TTC549 (cell line): ENCODE measurements around the gene PGBD2.
"Not testable (repeated sequence)": the region's sequence is repeated elsewhere in the genome, so short reads cannot be mapped to it uniquely, and the experiment has no call there.

Experiments
- FAIRE-seq: peaks from 2 replicates; lab custom pipeline; 2012; peaks lifted over from hg19 to GRCh38; lab: Jason Lieb, UNC

The PGBD2 gene

DNA sequence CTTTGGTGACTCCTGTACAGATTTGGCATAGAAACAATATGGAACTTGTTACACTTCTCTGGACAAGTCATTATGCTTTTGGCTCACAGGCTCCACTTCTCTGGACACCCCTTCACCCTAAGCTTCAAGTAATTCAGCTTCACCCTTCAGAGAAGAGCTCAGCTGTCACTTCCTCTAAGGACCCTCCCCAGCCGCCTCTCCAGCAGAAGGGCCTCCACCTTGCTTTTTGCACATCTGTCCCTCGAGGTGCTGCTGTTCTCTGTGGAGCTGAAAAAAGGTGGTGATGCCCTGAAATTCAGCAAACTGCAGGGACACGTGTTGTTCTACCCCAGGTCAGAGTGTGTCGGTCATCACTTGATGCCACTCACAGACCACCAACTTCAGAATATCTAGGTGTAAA, 19.8 kb downstream of the PGBD2 start:
- not testable (repeated sequence) for FAIRE-seq

DNA sequence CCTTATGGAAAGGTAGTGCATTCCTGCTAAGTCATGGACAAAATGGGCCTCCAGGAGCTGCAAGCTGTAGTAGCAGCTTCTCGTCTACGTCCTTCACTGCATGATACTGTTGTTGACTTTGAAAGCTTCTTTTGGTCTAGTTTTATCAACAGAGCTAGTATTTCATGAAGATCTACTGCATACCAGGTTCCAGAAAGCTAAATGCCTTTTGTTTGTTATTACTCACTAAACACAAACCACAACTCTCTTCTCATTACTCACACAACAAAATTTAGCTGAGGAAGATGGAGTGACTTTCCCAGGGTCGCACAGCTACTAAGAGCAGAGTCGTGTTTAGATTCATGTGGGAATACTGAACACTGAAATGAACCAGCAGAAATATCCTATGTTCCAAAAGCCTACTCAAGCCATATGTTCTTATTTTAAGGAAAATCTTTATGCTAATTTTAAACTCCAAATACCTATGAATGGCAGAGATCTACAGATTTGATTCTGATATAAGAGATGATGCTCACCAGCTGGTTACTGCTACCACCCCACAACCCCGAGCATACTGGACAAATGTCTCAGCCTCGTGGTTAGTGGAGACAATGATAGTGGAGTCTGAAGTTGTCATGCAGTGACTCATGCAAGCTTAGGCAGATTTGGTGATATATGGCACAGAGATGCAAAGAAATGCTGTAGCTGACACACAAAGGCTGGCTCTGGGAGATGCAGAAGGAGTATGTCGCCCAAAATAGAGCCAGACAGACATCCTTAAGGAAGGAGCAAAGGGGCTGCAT, 20.6 kb downstream of the PGBD2 start:
- no peak for FAIRE-seq

DNA sequence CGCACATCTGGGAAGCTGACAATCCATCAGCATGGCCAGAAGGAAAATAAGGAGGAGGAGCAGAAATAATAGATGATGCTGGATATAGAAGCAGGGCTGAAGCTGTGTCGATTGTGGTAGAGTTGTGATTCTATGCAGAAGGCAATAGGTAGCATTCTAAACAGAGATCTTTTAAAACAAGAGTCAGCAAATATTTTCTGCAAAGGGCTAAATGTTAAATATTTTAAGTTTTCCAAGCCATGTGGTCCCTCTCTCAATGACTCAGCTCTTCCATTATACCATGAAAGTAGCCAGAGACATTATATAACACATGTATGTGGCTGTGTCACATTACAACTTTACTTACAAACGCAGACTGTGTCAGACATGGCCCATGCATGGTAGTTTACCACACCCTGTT, 21.2 kb downstream of the PGBD2 start:
- FAIRE-seq = not testable (repeated sequence)

DNA sequence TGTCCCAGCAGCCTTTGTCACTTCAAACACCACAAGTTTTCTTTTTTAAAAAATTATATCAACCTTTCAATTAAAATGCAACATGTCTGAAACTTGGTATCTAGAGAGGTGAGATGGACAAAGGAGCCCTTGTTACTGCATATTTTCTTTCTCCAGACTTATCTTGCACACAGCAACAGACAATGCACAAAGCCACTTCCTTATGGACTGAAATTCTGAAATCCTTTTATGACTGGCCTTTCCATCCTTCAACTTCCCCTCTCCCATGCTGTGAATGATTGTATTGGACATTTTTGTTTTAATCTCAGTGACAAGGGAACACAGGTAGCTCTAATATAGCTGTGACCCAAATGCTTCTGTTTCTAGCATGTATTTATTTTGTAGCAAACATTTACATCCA, 22.1 kb downstream of the PGBD2 start:
- FAIRE-seq = not testable (repeated sequence)

DNA sequence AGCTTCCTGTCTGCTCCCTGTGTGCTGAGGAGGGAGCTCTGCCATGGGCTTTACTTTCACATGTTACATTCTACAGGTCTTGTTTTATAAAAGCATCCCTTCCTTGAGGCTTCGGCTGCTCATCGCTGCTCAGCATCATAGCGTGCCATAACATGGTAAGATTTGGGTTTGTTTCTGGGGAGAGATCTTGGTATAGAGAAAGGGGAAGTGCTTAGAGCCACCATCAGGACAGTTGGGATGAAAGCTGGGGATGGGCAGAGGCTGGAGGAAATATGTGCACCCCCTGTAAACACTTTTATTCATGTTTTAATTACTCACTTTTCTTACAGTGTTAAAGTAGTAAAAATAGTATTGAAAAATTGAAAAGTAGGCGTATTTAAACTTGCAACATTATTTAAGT, 24.0 kb downstream of the PGBD2 start:
- not testable (repeated sequence) for FAIRE-seq

DNA sequence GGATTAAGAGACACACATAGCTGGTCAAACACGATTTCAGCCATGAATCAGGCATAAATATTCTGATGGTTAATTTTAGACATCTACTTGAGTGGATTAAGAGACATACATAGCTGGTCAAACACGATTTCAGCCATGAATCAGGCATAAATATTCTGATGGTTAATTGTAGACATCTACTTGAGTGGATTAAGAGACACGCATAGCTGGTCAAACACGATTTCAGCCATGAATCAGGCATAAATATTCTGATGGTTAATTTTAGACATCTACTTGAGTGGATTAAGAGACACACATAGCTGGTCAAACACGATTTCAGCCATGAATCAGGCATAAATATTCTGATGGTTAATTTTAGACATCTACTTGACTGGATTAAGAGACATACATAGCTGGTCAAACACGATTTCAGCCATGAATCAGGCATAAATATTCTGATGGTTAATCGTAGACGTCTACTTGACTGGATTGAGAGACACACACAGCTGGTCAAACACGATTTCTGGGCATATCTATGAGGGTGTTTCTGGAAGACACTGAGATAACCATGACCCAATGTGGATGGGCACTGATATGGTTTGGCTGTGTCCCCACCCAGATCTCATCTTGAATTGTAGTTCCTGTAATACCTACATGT, 32.3 kb downstream of the PGBD2 start:
- FAIRE-seq = not testable (repeated sequence)

DNA sequence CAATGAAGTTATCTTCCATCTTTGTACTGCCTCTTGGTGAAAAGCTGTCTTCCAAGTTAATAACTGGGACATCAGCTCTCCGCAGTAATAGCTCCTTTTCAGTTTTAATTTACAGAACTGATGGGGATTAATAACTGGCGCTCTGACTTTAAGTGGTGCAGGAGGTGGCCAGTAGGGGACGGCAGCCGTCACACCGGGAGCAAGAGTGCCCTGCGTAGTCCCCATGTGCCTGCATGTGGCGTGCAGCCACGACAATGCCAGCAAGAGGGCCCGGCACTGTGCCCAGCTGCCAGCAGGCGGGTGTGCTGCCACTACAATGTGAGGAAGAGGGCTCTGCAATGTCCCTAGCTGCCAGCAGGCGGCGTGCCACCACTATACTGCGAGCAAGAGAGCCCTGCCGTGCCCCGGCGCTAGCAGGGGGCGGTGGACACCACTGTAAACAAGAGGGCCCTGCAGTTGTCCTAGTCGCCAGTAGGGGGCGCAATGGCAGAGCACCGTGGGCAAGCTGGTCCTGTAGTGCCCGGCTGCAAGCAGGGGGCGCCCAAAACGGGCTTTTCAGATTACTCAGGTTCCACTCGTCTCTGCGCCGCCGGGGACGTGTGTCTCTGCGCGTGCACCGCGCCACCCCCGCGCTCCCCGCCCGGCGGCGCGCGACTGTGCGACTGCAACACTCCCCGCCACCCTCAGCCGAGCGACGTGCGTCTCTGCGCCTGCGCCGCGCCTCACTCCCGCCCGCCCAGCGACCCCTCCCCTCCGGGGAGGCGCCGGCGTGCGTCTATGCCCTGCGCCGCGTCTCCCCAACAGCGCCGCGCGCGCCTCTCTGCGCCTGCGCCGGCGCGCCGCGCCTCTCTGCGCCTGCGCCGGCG, 38.3 kb downstream of the PGBD2 start:
- not testable (repeated sequence) for FAIRE-seq

DNA sequence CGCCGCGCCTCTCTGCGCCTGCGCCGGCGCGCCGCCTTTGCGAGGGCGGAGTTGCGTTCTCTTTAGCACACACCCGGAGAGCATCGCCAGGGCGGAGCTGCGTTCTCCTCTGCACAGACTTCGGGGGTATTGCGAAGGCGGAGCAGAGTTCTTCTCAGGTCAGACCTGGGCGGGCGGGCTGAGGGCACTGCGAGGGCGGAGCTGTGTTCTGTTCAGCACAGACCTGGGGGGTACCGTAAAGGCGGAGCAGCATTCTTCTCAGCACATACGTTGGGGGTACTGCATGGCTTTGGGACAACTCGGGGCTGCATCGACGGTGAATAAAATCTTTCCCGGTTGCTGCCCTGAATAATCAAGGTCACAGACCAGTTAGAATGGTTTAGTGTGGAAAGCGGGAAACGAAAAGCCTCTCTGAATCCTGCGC, 39.0 kb downstream of the PGBD2 start:
- not testable (repeated sequence) for FAIRE-seq

DNA sequence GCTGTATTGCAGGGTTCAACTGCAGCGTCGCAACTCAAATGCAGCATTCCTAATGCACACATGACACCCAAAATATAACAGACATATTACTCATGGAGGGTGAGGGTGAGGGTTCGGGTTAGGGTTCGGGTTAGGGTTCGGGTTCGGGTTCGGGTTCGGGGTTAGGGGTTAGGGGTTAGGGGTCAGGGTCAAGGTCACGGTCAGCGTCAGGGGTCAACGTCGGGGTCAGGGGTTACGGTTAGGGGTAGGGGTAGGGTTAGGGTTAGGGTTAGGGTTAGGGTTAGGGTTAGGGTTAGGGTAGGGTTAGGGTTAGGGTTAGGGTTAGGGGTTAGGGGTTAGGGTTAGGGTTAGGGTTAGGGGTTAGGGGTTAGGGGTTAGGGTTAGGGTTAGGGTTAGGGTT, 39.4 kb downstream of the PGBD2 start:
- not testable (repeated sequence) for FAIRE-seq

DNA sequence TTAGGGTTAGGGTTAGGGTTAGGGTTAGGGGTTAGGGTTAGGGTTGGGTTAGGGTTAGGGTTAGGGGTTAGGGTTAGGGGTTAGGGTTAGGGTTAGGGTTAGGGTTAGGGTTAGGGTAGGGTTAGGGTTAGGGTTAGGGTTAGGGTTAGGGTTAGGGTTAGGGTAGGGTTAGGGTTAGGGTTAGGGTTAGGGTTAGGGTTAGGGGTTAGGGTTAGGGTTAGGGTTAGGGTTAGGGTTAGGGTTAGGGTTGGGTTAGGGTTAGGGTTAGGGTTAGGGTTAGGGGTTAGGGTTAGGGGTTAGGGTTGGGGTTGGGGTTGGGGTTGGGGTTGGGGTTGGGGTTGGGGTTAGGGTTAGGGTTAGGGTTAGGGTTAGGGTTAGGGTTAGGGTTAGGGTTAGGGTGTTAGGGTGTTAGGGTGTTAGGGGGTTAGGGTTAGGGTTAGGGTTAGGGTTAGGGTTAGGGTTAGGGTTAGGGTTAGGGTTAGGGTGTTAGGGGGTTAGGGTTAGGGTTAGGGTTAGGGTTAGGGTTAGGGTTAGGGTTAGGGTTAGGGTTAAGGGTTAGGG, 39.9 kb downstream of the PGBD2 start:
- FAIRE-seq = not testable (repeated sequence)
